Activated CD4-positive, alpha-beta T cell treated with anti-CD3 and anti-CD28 coated beads, Interleukin-2, amount 10 ng/mL, durations not matched to agents 7 days and 5 days (primary cell): ENCODE data around the gene MAT1A. TPM values are rescaled to one million over a fixed set of nuclear protein-coding genes. Genes with fewer than 3 reads are reported as not detected.
"Not testable (repeated sequence)": the region's sequence is repeated elsewhere in the genome, so short reads cannot be mapped to it uniquely, and the experiment has no call there.

Experiments used
- CTCF ChIA-PET: fragments of 350-600 bp; sonication (Branson Sonifier 250); formaldehyde crosslinking; loops from one replicate; lab custom pipeline; 2021; ENCODE audit warnings: antibody characterized with exemption; lab: Charles Lee
- POLR2A ChIA-PET: fragments of 350-600 bp; sonication (Branson Sonifier 250); formaldehyde crosslinking; loops from one replicate; lab custom pipeline; 2021; ENCODE audit warnings: antibody characterized with exemption; lab: Charles Lee
- DNase-seq: peaks from one replicate; pipeline ENCODE4 v3.0.0-alpha.2; 2020
- H3K27ac Mint-ChIP-seq: one replicate; pipeline ENCODE4 v1.8.0; 2021; ENCODE audit warnings: mild to moderate bottlenecking, moderate library complexity, mixed read lengths
- H3K27me3 Mint-ChIP-seq: one replicate; pipeline ENCODE4 v1.8.0; 2021; ENCODE audit warnings: mixed read lengths
- H3K36me3 Mint-ChIP-seq: one replicate; pipeline ENCODE4 v1.8.0; 2021; ENCODE audit warnings: low read depth, mixed read lengths
- H3K4me1 Mint-ChIP-seq: one replicate; pipeline ENCODE4 v1.8.0; 2021; ENCODE audit warnings: mixed read lengths
- H3K4me3 Mint-ChIP-seq: one replicate; pipeline ENCODE4 v1.8.0; 2021; ENCODE audit warnings: mild to moderate bottlenecking, moderate library complexity, mixed read lengths
- H3K9me3 Mint-ChIP-seq: one replicate; pipeline ENCODE4 v1.8.0; 2021; ENCODE audit warnings: mixed read lengths
- total RNA-seq, 2 experiments: library from RNA; stranded (reverse); gene quantifications; one replicate each; pipeline ENCODE4 v1.2.3, GENCODE V29; 2021

The MAT1A gene
- total RNA-seq, 2 experiments from 2014 or later = not detected

- Mint-ChIP-seq H3K9me3 (no peaks in the 10 kb centered on the region), H3K4me1 (peaks cover 21% of the 10 kb centered on the region), H3K4me3 (no peak overlapping the region), H3K27ac (peak overlapping the region; percentile 37), H3K36me3 (no peaks in the 10 kb centered on the region), H3K27me3 (peaks cover 8% of the 10 kb centered on the region)
- peak; percentile 7 for DNase-seq
- POLR2A ChIA-PET = no interaction called here
- CTCF ChIA-PET = interaction anchor here (1.5 kb wide), 1 partner anchor 110 kb away, joined by 4 read pairs; no protein-coding TSS in a partner anchor
Measured at GRCh38 chr10:80253266-80253962, 36.0 kb downstream of the MAT1A start.

GRCh38 chr10:80252296-80252887, 37.1 kb downstream of the MAT1A start:
- CTCF ChIA-PET = interaction anchor here (0.7 to 1.5 kb wide), 2 partner anchors 108 to 109 kb away, joined by 3 to 4 read pairs; no protein-coding TSS in a partner anchor
- peaks cover 21% of the 10 kb centered on the region for H3K4me1 Mint-ChIP-seq
- no peak overlapping the region for H3K4me3 Mint-ChIP-seq

GRCh38 chr10:80251703-80252280, 37.7 kb downstream of the MAT1A start:
- H3K27ac Mint-ChIP-seq, H3K36me3 Mint-ChIP-seq, H3K4me3 Mint-ChIP-seq, POLR2A ChIA-PET, DNase-seq, H3K9me3 Mint-ChIP-seq: not testable (repeated sequence)
- Mint-ChIP-seq H3K4me1 (peaks cover 21% of the 10 kb centered on the region), H3K27me3 (peaks cover 11% of the 10 kb centered on the region)
- CTCF ChIA-PET = interaction anchor here (0.7 kb wide), 1 partner anchor 108 kb away, joined by 3 read pairs; no protein-coding TSS in a partner anchor

More at GRCh38 chr10:80252296-80252887, 37.1 kb downstream of the MAT1A start:
- Mint-ChIP-seq H3K27me3 (peaks cover 11% of the 10 kb centered on the region), H3K9me3 (no peaks in the 10 kb centered on the region), H3K36me3 (no peaks in the 10 kb centered on the region), H3K27ac (no peak overlapping the region)
- no peak for DNase-seq
- POLR2A ChIA-PET = no interaction called here

- H3K4me1 Mint-ChIP-seq = peaks cover 19% of the 10 kb centered on the region
- POLR2A ChIA-PET, H3K36me3 Mint-ChIP-seq, CTCF ChIA-PET, H3K9me3 Mint-ChIP-seq, DNase-seq, H3K27me3 Mint-ChIP-seq, H3K4me3 Mint-ChIP-seq, H3K27ac Mint-ChIP-seq: not testable (repeated sequence)
Measured at GRCh38 chr10:80250399-80250798, 39.1 kb downstream of the MAT1A start.

GRCh38 chr10:80249906-80250305, 39.6 kb downstream of the MAT1A start:
- peaks cover 19% of the 10 kb centered on the region for H3K4me1 Mint-ChIP-seq
- POLR2A ChIA-PET, H3K27ac Mint-ChIP-seq, H3K36me3 Mint-ChIP-seq, H3K9me3 Mint-ChIP-seq, DNase-seq, H3K27me3 Mint-ChIP-seq, CTCF ChIA-PET, H3K4me3 Mint-ChIP-seq: not testable (repeated sequence)

- peaks cover 20% of the 10 kb centered on the region for H3K27me3 Mint-ChIP-seq
- CTCF ChIA-PET, H3K9me3 Mint-ChIP-seq, POLR2A ChIA-PET, H3K4me3 Mint-ChIP-seq, H3K36me3 Mint-ChIP-seq, H3K4me1 Mint-ChIP-seq, H3K27ac Mint-ChIP-seq, DNase-seq: not testable (repeated sequence)
Measured at GRCh38 chr10:80247611-80248010, 41.8 kb downstream of the MAT1A start.

- H3K36me3 Mint-ChIP-seq, H3K27ac Mint-ChIP-seq, POLR2A ChIA-PET, H3K9me3 Mint-ChIP-seq, DNase-seq, H3K4me3 Mint-ChIP-seq, H3K4me1 Mint-ChIP-seq, CTCF ChIA-PET: not testable (repeated sequence)
- H3K27me3 Mint-ChIP-seq = peaks cover 22% of the 10 kb centered on the region
Measured at GRCh38 chr10:80244371-80244770, 45.1 kb downstream of the MAT1A start.

GRCh38 chr10:80242341-80242740, 47.1 kb downstream of the MAT1A start:
- H3K4me1 Mint-ChIP-seq, H3K4me3 Mint-ChIP-seq, H3K9me3 Mint-ChIP-seq: not testable (repeated sequence)

GRCh38 chr10:80236457-80236856, 53.0 kb downstream of the MAT1A start:
- H3K36me3 Mint-ChIP-seq, DNase-seq, H3K9me3 Mint-ChIP-seq, H3K4me1 Mint-ChIP-seq, CTCF ChIA-PET, POLR2A ChIA-PET, H3K27ac Mint-ChIP-seq, H3K4me3 Mint-ChIP-seq, H3K27me3 Mint-ChIP-seq: not testable (repeated sequence)

More at GRCh38 chr10:80242341-80242740, 47.1 kb downstream of the MAT1A start:
- H3K36me3 Mint-ChIP-seq, CTCF ChIA-PET, DNase-seq, H3K27ac Mint-ChIP-seq, POLR2A ChIA-PET: not testable (repeated sequence)
- H3K27me3 Mint-ChIP-seq = peaks cover 16% of the 10 kb centered on the region

- H3K27me3 Mint-ChIP-seq, POLR2A ChIA-PET, H3K4me1 Mint-ChIP-seq, H3K36me3 Mint-ChIP-seq, CTCF ChIA-PET, H3K9me3 Mint-ChIP-seq, H3K4me3 Mint-ChIP-seq, DNase-seq: not testable (repeated sequence)
- peak overlapping the region; percentile 36 for H3K27ac Mint-ChIP-seq
Measured at GRCh38 chr10:80234331-80235235, 54.9 kb downstream of the MAT1A start.

GRCh38 chr10:80233871-80234270, 55.6 kb downstream of the MAT1A start:
- not testable (repeated sequence) for H3K36me3 Mint-ChIP-seq

GRCh38 chr10:80226723-80227122, 62.7 kb downstream of the MAT1A start:
- H3K4me1 Mint-ChIP-seq, POLR2A ChIA-PET, H3K9me3 Mint-ChIP-seq, DNase-seq, H3K4me3 Mint-ChIP-seq, H3K36me3 Mint-ChIP-seq, H3K27ac Mint-ChIP-seq: not testable (repeated sequence)
- H3K27me3 Mint-ChIP-seq = peaks cover 16% of the 10 kb centered on the region
- CTCF ChIA-PET = interaction anchor here (0.6 kb wide), 1 partner anchor 108 kb away, joined by 3 read pairs; no protein-coding TSS in a partner anchor

More at GRCh38 chr10:80233871-80234270, 55.6 kb downstream of the MAT1A start:
- H3K4me1 Mint-ChIP-seq, CTCF ChIA-PET, H3K27me3 Mint-ChIP-seq, H3K4me3 Mint-ChIP-seq, H3K9me3 Mint-ChIP-seq, H3K27ac Mint-ChIP-seq, POLR2A ChIA-PET, DNase-seq: not testable (repeated sequence)
